HEK293 (cell line): ENCODE data around the gene YIPF4.
A peak's percentile ranks its signal among the peaks of the same experiment; 100 is the strongest.

Experiments
- KLF1 ChIP-seq: fragments of 450-650 bp; formaldehyde crosslinking; IDR thresholded peaks from 2 replicates; pipeline ENCODE4 v1.5.1; 2016; ENCODE audit warnings: missing biosample characterization, missing genetic modification characterization
- KLF7 ChIP-seq: fragments of 450-650 bp; formaldehyde crosslinking; IDR thresholded peaks from 2 replicates; pipeline ENCODE4 v1.5.1; 2016; ENCODE audit warnings: missing biosample characterization, missing genetic modification characterization, borderline replicate concordance
- SP2 ChIP-seq: fragments of 450-650 bp; formaldehyde crosslinking; IDR thresholded peaks from 2 replicates; pipeline ENCODE4 v1.5.1; 2016; ENCODE audit warnings: missing biosample characterization, missing genetic modification characterization
- ZNF10 ChIP-seq: fragments of 450-650 bp; formaldehyde crosslinking; IDR thresholded peaks from 2 replicates; pipeline ENCODE4 v1.5.1; 2017; ENCODE audit warnings: missing biosample characterization, missing genetic modification characterization
- ZNF274 ChIP-seq, 2 experiments: fragments of 200-500 bp in 1 of 2; fragments of 450-650 bp in 1 of 2; sonication (Bioruptor generic) in 1 of 2; formaldehyde crosslinking in 1 of 2; IDR thresholded peaks; 2 replicates each; pipeline versions ENCODE4 v1.5.1 to v1.6.1; 2014 to 2016; ENCODE audit warnings: borderline replicate concordance in 1 of 2, inconsistent platforms in 1 of 2, low read length in 1 of 2, missing biosample characterization in 1 of 2, missing genetic modification characterization in 1 of 2
- ZNF354C ChIP-seq: fragments of 450-650 bp; formaldehyde crosslinking; IDR thresholded peaks from 2 replicates; pipeline ENCODE4 v1.5.1; 2016; ENCODE audit warnings: missing biosample characterization, missing genetic modification characterization, low read depth, borderline replicate concordance
- ZNF473 ChIP-seq: fragments of 450-650 bp; formaldehyde crosslinking; IDR thresholded peaks from 2 replicates; pipeline ENCODE4 v1.5.1; 2017; ENCODE audit warnings: missing biosample characterization, missing genetic modification characterization
- TF ChIP-seq, protein P1 (sequence below): fragments of 450-650 bp; formaldehyde crosslinking; IDR thresholded peaks from 2 replicates; pipeline ENCODE4 v1.5.1; 2016; ENCODE audit warnings: missing biosample characterization, missing genetic modification characterization, borderline replicate concordance
- TF ChIP-seq, protein P2 (sequence below): fragments of 450-650 bp; formaldehyde crosslinking; IDR thresholded peaks from 2 replicates; pipeline ENCODE4 v1.5.1; 2016; ENCODE audit warnings: missing biosample characterization, missing genetic modification characterization

DNA sequence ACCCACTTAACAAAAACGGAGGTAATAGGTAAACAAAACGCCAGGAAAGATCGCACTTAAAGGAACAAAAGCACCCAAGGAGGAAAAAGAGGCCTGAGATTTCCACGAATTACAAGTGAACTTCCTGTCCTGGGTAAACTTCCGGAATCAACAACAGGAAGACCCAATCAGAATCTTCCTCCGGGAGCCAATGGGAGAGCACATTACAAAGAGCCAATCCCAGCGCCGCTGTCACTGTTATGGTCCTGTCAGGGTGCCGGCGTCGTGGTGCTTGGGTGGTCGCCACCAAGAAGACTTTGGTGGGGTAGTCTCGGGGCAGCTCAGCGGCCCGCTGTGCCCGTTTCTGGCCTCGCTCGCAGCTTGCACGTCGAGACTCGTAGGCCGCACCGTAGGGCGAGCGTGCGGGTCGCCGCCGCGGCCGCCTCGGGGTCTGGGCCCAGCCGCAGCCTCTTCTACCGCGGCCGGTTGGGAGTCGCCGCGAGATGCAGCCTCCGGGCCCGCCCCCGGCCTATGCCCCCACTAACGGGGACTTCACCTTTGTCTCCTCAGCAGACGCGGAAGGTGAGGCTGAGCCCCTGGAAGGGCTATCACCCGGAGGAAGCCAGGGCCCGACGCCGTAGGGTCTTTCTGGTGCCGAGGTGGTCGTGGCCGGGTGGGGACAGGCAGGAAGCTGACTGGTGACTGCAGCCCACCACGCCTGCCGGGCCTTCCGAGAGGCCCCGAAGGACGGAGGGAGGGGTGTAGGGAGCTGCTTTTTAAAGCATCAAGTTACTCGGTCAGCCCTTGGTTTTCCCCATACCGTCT lies at the start of gene YIPF4:
- TF ChIP-seq SP2 (tag by site-specific recombination) (peak; percentile 75), ZNF354C (tag by site-specific recombination) (no peak), KLF7 (tag by site-specific recombination) (no peak), ZNF10 (peak; percentile 33; the same call in 1 of the 2 replicates), KLF1 (tag by site-specific recombination) (no peak), ZNF274 (IDR thresholded peaks at IDR 0.05; ENCODE audit: low read length) (no peak), ZNF274 (tag by site-specific recombination; IDR thresholded peaks at IDR 0.05; ENCODE audit: borderline replicate concordance) (no peak), ZNF473 (tag by site-specific recombination) (no peak)
- TF ChIP-seq, protein P1, sequence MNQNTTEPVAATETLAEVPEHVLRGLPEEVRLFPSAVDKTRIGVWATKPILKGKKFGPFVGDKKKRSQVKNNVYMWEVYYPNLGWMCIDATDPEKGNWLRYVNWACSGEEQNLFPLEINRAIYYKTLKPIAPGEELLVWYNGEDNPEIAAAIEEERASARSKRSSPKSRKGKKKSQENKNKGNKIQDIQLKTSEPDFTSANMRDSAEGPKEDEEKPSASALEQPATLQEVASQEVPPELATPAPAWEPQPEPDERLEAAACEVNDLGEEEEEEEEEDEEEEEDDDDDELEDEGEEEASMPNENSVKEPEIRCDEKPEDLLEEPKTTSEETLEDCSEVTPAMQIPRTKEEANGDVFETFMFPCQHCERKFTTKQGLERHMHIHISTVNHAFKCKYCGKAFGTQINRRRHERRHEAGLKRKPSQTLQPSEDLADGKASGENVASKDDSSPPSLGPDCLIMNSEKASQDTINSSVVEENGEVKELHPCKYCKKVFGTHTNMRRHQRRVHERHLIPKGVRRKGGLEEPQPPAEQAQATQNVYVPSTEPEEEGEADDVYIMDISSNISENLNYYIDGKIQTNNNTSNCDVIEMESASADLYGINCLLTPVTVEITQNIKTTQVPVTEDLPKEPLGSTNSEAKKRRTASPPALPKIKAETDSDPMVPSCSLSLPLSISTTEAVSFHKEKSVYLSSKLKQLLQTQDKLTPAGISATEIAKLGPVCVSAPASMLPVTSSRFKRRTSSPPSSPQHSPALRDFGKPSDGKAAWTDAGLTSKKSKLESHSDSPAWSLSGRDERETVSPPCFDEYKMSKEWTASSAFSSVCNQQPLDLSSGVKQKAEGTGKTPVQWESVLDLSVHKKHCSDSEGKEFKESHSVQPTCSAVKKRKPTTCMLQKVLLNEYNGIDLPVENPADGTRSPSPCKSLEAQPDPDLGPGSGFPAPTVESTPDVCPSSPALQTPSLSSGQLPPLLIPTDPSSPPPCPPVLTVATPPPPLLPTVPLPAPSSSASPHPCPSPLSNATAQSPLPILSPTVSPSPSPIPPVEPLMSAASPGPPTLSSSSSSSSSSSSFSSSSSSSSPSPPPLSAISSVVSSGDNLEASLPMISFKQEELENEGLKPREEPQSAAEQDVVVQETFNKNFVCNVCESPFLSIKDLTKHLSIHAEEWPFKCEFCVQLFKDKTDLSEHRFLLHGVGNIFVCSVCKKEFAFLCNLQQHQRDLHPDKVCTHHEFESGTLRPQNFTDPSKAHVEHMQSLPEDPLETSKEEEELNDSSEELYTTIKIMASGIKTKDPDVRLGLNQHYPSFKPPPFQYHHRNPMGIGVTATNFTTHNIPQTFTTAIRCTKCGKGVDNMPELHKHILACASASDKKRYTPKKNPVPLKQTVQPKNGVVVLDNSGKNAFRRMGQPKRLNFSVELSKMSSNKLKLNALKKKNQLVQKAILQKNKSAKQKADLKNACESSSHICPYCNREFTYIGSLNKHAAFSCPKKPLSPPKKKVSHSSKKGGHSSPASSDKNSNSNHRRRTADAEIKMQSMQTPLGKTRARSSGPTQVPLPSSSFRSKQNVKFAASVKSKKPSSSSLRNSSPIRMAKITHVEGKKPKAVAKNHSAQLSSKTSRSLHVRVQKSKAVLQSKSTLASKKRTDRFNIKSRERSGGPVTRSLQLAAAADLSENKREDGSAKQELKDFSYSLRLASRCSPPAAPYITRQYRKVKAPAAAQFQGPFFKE (tag by site-specific recombination) = no peak
- TF ChIP-seq, protein P2, sequence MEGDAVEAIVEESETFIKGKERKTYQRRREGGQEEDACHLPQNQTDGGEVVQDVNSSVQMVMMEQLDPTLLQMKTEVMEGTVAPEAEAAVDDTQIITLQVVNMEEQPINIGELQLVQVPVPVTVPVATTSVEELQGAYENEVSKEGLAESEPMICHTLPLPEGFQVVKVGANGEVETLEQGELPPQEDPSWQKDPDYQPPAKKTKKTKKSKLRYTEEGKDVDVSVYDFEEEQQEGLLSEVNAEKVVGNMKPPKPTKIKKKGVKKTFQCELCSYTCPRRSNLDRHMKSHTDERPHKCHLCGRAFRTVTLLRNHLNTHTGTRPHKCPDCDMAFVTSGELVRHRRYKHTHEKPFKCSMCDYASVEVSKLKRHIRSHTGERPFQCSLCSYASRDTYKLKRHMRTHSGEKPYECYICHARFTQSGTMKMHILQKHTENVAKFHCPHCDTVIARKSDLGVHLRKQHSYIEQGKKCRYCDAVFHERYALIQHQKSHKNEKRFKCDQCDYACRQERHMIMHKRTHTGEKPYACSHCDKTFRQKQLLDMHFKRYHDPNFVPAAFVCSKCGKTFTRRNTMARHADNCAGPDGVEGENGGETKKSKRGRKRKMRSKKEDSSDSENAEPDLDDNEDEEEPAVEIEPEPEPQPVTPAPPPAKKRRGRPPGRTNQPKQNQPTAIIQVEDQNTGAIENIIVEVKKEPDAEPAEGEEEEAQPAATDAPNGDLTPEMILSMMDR (tag by site-specific recombination) = no peak
